H7 (cell line): ENCODE data around the gene SPATA19. TPM values are rescaled to one million over a fixed set of nuclear protein-coding genes. Genes with fewer than 3 reads are reported as not detected.

Experiments
- DNase-seq: peaks from one replicate; pipeline ENCODE4 v3.0.0; 2012
- H3K27me3 ChIP-seq: 2 replicates; pipeline ENCODE4 v1.6.0; 2011; ENCODE audit warnings: mild to moderate bottlenecking, low read length; ENCODE audit not compliant: control insufficient read depth, insufficient read depth
- H3K36me3 ChIP-seq: replicated peaks from 2 replicates; pipeline ENCODE4 v1.5.1; 2011; ENCODE audit warnings: low read length; ENCODE audit not compliant: control insufficient read depth, insufficient read depth
- H3K4me3 ChIP-seq: 2 replicates; pipeline ENCODE4 v1.5.1; 2011; ENCODE audit warnings: low read depth, mild to moderate bottlenecking, control low read depth, low read length, moderate library complexity; ENCODE audit not compliant: insufficient read depth
- total RNA-seq: library from RNA; depleted of rRNA; stranded (reverse); fragments of >200 nt; shearing (Covaris generic); gene quantifications from 2 replicates; pipeline ENCODE4 v1.2.3, GENCODE V29; 2014; rRNA removed

Gene SPATA19
- total RNA-seq, 1 experiment from 2014 or later, result not detected

DNA sequence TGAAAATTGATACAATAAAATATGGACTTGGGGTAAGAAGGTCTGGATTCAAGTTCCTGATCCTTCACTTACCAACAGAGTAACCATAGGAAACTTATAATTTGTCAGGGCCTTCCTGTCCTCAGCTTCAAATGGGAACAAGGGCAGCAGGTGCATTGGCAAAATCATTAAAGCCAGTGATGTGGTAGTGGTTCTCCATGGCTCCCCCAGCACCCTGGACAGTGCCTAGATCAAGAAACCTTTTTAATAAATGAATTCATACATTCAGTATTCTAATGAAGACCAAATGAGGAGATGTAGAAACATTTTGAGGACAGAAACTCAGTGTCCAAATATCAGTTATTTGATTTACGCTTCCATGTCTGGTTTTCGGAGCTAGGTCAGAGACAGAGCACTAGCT is 51.1 kb downstream of the SPATA19 start:
- no peaks in the 10 kb centered on the region for H3K27me3 ChIP-seq
- no peaks in the 10 kb centered on the region; the same call in 1 of the 2 replicates for H3K36me3 ChIP-seq
- H3K4me3 ChIP-seq, result no peak overlapping the region
- no peak for DNase-seq

DNA sequence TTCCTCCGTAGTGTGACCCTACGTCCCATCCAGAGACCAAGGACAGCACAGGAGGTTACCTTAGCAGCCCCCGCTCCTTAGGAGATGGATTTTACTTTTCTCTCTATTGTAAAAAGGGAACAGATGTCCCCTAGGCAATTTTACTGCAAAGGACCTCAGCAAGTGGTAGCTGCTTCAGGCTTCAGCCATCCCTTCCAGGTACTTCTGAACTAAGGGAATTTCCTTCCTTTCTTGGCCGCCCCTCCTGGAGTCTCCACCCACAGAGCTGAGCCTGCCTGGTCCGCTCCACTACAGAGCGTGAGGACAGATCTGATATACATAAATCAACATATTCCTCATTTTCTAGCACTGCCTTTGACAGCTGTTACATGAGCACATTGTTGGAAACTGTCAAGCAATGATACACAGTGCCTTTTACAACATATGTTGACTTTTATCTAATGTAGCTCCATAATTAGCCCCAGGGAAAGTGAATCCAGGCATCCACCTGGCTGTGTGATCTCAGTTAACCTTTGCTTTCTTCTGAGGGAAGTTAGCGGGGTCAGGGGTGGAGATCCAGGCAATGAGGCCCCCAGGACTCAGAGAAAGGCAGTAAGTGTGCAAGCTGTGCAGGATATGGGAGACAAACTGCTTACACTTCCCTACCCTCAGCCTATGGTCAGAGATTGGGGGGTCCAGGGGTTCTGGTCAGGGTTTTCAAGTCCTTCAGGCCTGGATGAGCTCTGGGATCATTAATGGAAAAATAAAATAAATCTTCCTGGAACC is 51.9 kb downstream of the SPATA19 start:
- no peaks in the 10 kb centered on the region; the same call in 1 of the 2 replicates for H3K36me3 ChIP-seq
- H3K4me3 ChIP-seq, result no peak overlapping the region
- H3K27me3 ChIP-seq, result no peaks in the 10 kb centered on the region; the same call in 1 of the 2 replicates
- DNase-seq, result no peak

GRCh38 chr11:133790995-133791394 is 54.3 kb downstream of the SPATA19 start:
- DNase-seq, result no peak
- no peaks in the 10 kb centered on the region; the same call in 1 of the 2 replicates for H3K36me3 ChIP-seq

More at GRCh38 chr11:133790995-133791394, 54.3 kb downstream of the SPATA19 start:
- Histone ChIP-seq H3K27me3 (peaks cover 7% of the 10 kb centered on the region), H3K4me3 (no peak overlapping the region)

Other genes with a start within 250 kb of the SPATA19 start
- 6.1 and 12.4 TPM in 2 replicates for gene IGSF9B, start 111.5 kb upstream of the SPATA19 start, total RNA-seq
- 34.4 and 40.8 TPM in 2 replicates for gene JAM3, start 223.6 kb upstream of the SPATA19 start, total RNA-seq